Liver (tissue), 9 donors: Measurements from ENCODE around the gene FKBP15. TPM values are rescaled to one million over a fixed set of nuclear protein-coding genes. Genes with fewer than 3 reads are reported as not detected.

ENCODE experiments used
- DNase-seq: peaks from one replicate; pipeline ENCODE4 v3.0.0-alpha.2; 2017; ENCODE audit warnings: low spot score
- H3K27ac ChIP-seq, 2 donors: one replicate each; pipeline ENCODE4 v1.7.0; 2013; ENCODE audit warnings: inconsistent platforms in 2 of 2, low read length in 2 of 2, control low read depth in 1 of 2, low read depth in 1 of 2, mild to moderate bottlenecking in 1 of 2
- H3K27me3 ChIP-seq, 4 donors: one replicate each; pipeline versions ENCODE4 v1.6.1 to v1.7.0; 2013; ENCODE audit warnings: low read length in 3 of 4, inconsistent platforms in 1 of 4, mild to moderate bottlenecking in 1 of 4, moderate library complexity in 1 of 4; ENCODE audit not compliant: control insufficient read depth in 4 of 4, insufficient read depth in 4 of 4
- H3K36me3 ChIP-seq, 4 donors: one replicate each; pipeline versions ENCODE4 v1.6.1 to v1.7.0; 2013; ENCODE audit warnings: low read length in 3 of 4, mild to moderate bottlenecking in 3 of 4, low read depth in 1 of 4, moderate library complexity in 1 of 4; ENCODE audit not compliant: control insufficient read depth in 4 of 4, insufficient read depth in 3 of 4
- H3K4me1 ChIP-seq, 4 donors: one replicate each; pipeline versions ENCODE4 v1.6.1 to v1.7.0; 2013; ENCODE audit warnings: low read length in 3 of 4, mild to moderate bottlenecking in 3 of 4, moderate library complexity in 1 of 4; ENCODE audit not compliant: control insufficient read depth in 4 of 4, insufficient read depth in 4 of 4
- H3K4me3 ChIP-seq, 3 donors: one replicate each; pipeline versions ENCODE4 v1.6.1 to v1.7.0; 2013; ENCODE audit warnings: low read length in 3 of 3, control low read depth in 1 of 3, low read depth in 1 of 3, mild to moderate bottlenecking in 1 of 3
- H3K9ac ChIP-seq, 2 donors: one replicate each; pipeline ENCODE4 v1.7.0; 2013; ENCODE audit warnings: low read length in 2 of 2, mild to moderate bottlenecking in 2 of 2, moderate library complexity in 2 of 2, control low read depth in 1 of 2, low read depth in 1 of 2
- H3K9me3 ChIP-seq, 4 donors: one replicate each; pipeline versions ENCODE4 v1.6.1 to v1.7.0; 2013; ENCODE audit warnings: low read length in 3 of 4; ENCODE audit not compliant: control insufficient read depth in 4 of 4
- EGR1 ChIP-seq, 2 donors: IDR thresholded peaks; 2 replicates each; pipeline ENCODE4 v1.6.1; 2016 to 2018; ENCODE audit warnings: antibody characterized with exemption in 2 of 2, low read depth in 2 of 2
- FOXA1 ChIP-seq: IDR thresholded peaks from 2 replicates; pipeline ENCODE4 v1.6.1; 2016; ENCODE audit warnings: antibody characterized with exemption
- FOXA2 ChIP-seq: IDR thresholded peaks from 2 replicates; pipeline ENCODE4 v1.6.1; 2016; ENCODE audit warnings: antibody characterized with exemption
- GABPA ChIP-seq, 2 donors: IDR thresholded peaks in 1 of 2; conservative IDR thresholded peaks in 1 of 2; 2 replicates each; pipeline ENCODE4 v1.6.1; 2016; ENCODE audit warnings: antibody characterized with exemption in 2 of 2, mild to moderate bottlenecking in 1 of 2, moderate library complexity in 1 of 2
- HNF4A ChIP-seq, 2 donors: conservative IDR thresholded peaks; 2 replicates each; pipeline ENCODE4 v1.6.1; 2016; ENCODE audit warnings: antibody characterized with exemption in 2 of 2, mild to moderate bottlenecking in 2 of 2
- HNF4G ChIP-seq: IDR thresholded peaks from 2 replicates; pipeline ENCODE4 v1.6.1; 2016; ENCODE audit warnings: antibody characterized with exemption
- JUND ChIP-seq, 2 donors: IDR thresholded peaks; 2 replicates each; pipeline ENCODE4 v1.6.1; 2016; ENCODE audit warnings: antibody characterized with exemption in 2 of 2
- NR2F2 ChIP-seq: IDR thresholded peaks from 2 replicates; pipeline ENCODE4 v1.6.1; 2016; ENCODE audit warnings: antibody characterized with exemption
- RAD21 ChIP-seq, 2 donors: IDR thresholded peaks; 2 replicates each; pipeline ENCODE4 v1.6.1; 2016; ENCODE audit warnings: antibody characterized with exemption in 2 of 2, mild to moderate bottlenecking in 2 of 2
- RXRA ChIP-seq, 2 donors: IDR thresholded peaks; 2 replicates each; pipeline ENCODE4 v1.6.1; 2017 to 2018; ENCODE audit warnings: antibody characterized with exemption in 2 of 2, mild to moderate bottlenecking in 1 of 2
- SP1 ChIP-seq: IDR thresholded peaks from 2 replicates; pipeline ENCODE4 v1.6.1; 2018; ENCODE audit warnings: antibody characterized with exemption, mild to moderate bottlenecking
- TAF1 ChIP-seq: conservative IDR thresholded peaks from 2 replicates; pipeline ENCODE4 v1.6.1; 2016; ENCODE audit warnings: antibody characterized with exemption, mild to moderate bottlenecking
- YY1 ChIP-seq: IDR thresholded peaks from 2 replicates; pipeline ENCODE4 v1.6.1; 2016; ENCODE audit warnings: antibody characterized with exemption, mild to moderate bottlenecking
- WGBS: extraction: QIAGEN DNeasy Blood & Tissue Kit; methylation state at CpG from one replicate; pipeline ENCODE4 v1.1.7; 2013; 5-methylcytosine and 5-hydroxymethylcytosine counted together
- polyA plus RNA-seq, 2 donors: library from polyadenylated mRNA; stranded (reverse) in 1 of 2; unstranded in 1 of 2; fragments of 200-250 nt in 1 of 2; fragments of >200 nt in 1 of 2; fragmentation: Nextera tagmentation in 1 of 2; extraction: Ambion mirVana in 1 of 2; gene quantifications; one replicate each; pipeline versions ENCODE4 v1.2.1 to v1.2.3, GENCODE V29; 2013 to 2015
- total RNA-seq, 2 donors: library from RNA; depleted of rRNA; stranded (reverse); fragments of >200 nt; gene quantifications; one replicate each; pipeline ENCODE4 v1.2.3, GENCODE V29; 2014
- TF ChIP-seq, protein P1 (sequence below): IDR thresholded peaks from 2 replicates; pipeline ENCODE4 v1.6.1; 2016; ENCODE audit warnings: antibody characterized with exemption
- TF ChIP-seq, protein P2 (sequence below): fragments of 150-350 bp; IDR thresholded peaks from 2 replicates; pipeline ENCODE4 v1.5.1; 2017; ENCODE audit warnings: improper control_type of control experiment, low read depth, low read length; ENCODE audit not compliant: missing input control
- TF ChIP-seq, protein P3 (sequence below): IDR thresholded peaks from 2 replicates; pipeline ENCODE4 v1.6.1; 2016; ENCODE audit warnings: antibody characterized with exemption, mild to moderate bottlenecking
- TF ChIP-seq, protein P4 (sequence below): IDR thresholded peaks from 2 replicates; pipeline ENCODE4 v1.6.1; 2016; ENCODE audit warnings: antibody characterized with exemption
- TF ChIP-seq, protein P5 (sequence below): IDR thresholded peaks from 2 replicates; pipeline ENCODE4 v1.6.1; 2016; ENCODE audit warnings: antibody characterized with exemption
- donor health status: healthy.
- donor health status: healthy.
- donor health status: healthy.
- donor health status: healthy.
- donor health status: healthy.

The FKBP15 gene
- total and polyA plus RNA-seq, 4 donors, result 6.2 to 18.2 (median 12.9) TPM

DNA sequence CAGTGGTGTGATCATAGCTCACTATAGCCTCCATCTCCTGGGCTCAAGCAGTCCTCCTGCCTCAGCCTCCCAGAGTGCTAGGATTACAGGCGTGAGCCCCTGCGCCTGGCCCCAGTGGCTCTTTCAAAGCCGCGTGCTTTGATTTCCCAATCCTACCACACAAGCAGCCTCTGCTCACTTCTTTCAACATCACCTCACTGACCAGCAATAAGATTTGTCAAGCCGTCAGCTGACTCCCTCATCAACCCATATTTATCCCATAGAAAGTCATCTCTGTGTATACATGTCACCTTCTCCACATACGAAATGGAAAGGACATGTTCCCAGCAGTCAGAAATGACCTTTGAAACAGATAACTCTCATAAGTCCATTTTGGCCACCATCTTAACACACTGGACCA is 44.3 kb downstream of the FKBP15 start:
- TF ChIP-seq GABPA (IDR thresholded peaks at IDR 0.05 in 1 of 2, conservative IDR thresholded peaks at IDR 0.05 in 1 of 2) (no peak), EGR1 (IDR thresholded peaks at IDR 0.05; ENCODE audit: low read depth in 2 of 2) (no peak), FOXA2 (no peak), RXRA (IDR thresholded peaks at IDR 0.05) (no peak), RAD21 (IDR thresholded peaks at IDR 0.05) (no peak), HNF4A (conservative IDR thresholded peaks at IDR 0.05) (no peak), FOXA1 (no peak), SP1 (no peak), YY1 (no peak), NR2F2 (no peak), HNF4G (no peak), TAF1 (no peak), JUND (IDR thresholded peaks at IDR 0.05) (no peak)
- TF ChIP-seq, protein P1, sequence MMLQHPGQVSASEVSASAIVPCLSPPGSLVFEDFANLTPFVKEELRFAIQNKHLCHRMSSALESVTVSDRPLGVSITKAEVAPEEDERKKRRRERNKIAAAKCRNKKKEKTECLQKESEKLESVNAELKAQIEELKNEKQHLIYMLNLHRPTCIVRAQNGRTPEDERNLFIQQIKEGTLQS, result no peak
- TF ChIP-seq, protein P2, sequence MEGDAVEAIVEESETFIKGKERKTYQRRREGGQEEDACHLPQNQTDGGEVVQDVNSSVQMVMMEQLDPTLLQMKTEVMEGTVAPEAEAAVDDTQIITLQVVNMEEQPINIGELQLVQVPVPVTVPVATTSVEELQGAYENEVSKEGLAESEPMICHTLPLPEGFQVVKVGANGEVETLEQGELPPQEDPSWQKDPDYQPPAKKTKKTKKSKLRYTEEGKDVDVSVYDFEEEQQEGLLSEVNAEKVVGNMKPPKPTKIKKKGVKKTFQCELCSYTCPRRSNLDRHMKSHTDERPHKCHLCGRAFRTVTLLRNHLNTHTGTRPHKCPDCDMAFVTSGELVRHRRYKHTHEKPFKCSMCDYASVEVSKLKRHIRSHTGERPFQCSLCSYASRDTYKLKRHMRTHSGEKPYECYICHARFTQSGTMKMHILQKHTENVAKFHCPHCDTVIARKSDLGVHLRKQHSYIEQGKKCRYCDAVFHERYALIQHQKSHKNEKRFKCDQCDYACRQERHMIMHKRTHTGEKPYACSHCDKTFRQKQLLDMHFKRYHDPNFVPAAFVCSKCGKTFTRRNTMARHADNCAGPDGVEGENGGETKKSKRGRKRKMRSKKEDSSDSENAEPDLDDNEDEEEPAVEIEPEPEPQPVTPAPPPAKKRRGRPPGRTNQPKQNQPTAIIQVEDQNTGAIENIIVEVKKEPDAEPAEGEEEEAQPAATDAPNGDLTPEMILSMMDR, result no peak
- TF ChIP-seq, protein P3, sequence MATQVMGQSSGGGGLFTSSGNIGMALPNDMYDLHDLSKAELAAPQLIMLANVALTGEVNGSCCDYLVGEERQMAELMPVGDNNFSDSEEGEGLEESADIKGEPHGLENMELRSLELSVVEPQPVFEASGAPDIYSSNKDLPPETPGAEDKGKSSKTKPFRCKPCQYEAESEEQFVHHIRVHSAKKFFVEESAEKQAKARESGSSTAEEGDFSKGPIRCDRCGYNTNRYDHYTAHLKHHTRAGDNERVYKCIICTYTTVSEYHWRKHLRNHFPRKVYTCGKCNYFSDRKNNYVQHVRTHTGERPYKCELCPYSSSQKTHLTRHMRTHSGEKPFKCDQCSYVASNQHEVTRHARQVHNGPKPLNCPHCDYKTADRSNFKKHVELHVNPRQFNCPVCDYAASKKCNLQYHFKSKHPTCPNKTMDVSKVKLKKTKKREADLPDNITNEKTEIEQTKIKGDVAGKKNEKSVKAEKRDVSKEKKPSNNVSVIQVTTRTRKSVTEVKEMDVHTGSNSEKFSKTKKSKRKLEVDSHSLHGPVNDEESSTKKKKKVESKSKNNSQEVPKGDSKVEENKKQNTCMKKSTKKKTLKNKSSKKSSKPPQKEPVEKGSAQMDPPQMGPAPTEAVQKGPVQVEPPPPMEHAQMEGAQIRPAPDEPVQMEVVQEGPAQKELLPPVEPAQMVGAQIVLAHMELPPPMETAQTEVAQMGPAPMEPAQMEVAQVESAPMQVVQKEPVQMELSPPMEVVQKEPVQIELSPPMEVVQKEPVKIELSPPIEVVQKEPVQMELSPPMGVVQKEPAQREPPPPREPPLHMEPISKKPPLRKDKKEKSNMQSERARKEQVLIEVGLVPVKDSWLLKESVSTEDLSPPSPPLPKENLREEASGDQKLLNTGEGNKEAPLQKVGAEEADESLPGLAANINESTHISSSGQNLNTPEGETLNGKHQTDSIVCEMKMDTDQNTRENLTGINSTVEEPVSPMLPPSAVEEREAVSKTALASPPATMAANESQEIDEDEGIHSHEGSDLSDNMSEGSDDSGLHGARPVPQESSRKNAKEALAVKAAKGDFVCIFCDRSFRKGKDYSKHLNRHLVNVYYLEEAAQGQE, result no peak
- TF ChIP-seq, protein P4, sequence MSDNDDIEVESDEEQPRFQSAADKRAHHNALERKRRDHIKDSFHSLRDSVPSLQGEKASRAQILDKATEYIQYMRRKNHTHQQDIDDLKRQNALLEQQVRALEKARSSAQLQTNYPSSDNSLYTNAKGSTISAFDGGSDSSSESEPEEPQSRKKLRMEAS, result no peak
- TF ChIP-seq, protein P5, sequence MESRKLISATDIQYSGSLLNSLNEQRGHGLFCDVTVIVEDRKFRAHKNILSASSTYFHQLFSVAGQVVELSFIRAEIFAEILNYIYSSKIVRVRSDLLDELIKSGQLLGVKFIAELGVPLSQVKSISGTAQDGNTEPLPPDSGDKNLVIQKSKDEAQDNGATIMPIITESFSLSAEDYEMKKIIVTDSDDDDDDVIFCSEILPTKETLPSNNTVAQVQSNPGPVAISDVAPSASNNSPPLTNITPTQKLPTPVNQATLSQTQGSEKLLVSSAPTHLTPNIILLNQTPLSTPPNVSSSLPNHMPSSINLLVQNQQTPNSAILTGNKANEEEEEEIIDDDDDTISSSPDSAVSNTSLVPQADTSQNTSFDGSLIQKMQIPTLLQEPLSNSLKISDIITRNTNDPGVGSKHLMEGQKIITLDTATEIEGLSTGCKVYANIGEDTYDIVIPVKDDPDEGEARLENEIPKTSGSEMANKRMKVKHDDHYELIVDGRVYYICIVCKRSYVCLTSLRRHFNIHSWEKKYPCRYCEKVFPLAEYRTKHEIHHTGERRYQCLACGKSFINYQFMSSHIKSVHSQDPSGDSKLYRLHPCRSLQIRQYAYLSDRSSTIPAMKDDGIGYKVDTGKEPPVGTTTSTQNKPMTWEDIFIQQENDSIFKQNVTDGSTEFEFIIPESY, result no peak
- Histone ChIP-seq H3K4me1 (no peaks in the 10 kb centered on the region), H3K27ac (no peak overlapping the region), H3K9me3 (no peaks in the 10 kb centered on the region), H3K9ac (no peak overlapping the region), H3K27me3 (no peaks in the 10 kb centered on the region), H3K4me3 (no peak overlapping the region), H3K36me3 (peaks cover 6 to 77% (median 65%) of the 10 kb centered on the region in 4 donors)
- 92% methylated on average over 6 of the region's 6 CpGs for WGBS
- no peak for DNase-seq
